22Rv1 (cell line): ENCODE measurements around the gene CCDC73.

Experiments
- CTCF ChIP-seq: fragments of 450-650 bp; IDR thresholded peaks from 2 replicates; pipeline ENCODE4 v1.5.1; 2017; ENCODE audit warnings: mild to moderate bottlenecking
- ZFX ChIP-seq: fragments of 450-650 bp; IDR thresholded peaks from 2 replicates; pipeline ENCODE4 v1.6.1; 2017; ENCODE audit warnings: antibody characterized with exemption, borderline replicate concordance

GRCh38 chr11:32581556-32581955, 212.9 kb downstream of the CCDC73 start:
- TF ChIP-seq CTCF (no peak), ZFX (no peak)
